Activated naive CD8-positive, alpha-beta T cell (primary cell): ENCODE measurements around the gene GIMAP1.

ENCODE experiments used
- H3K27ac Mint-ChIP-seq: one replicate; pipeline ENCODE4 v1.8.0; 2021; ENCODE audit warnings: mixed read lengths
- H3K27me3 Mint-ChIP-seq: one replicate; pipeline ENCODE4 v1.8.0; 2021; ENCODE audit warnings: mixed read lengths
- H3K36me3 Mint-ChIP-seq: one replicate; pipeline ENCODE4 v1.8.0; 2021; ENCODE audit warnings: mixed read lengths
- H3K4me1 Mint-ChIP-seq: one replicate; pipeline ENCODE4 v1.8.0; 2021; ENCODE audit warnings: low read depth, mixed read lengths
- H3K4me3 Mint-ChIP-seq: one replicate; pipeline ENCODE4 v1.8.0; 2021; ENCODE audit warnings: mild to moderate bottlenecking, mixed read lengths
- H3K9me3 Mint-ChIP-seq: one replicate; pipeline ENCODE4 v1.8.0; 2021; ENCODE audit warnings: low read depth, mixed read lengths

GIMAP1 gene

GRCh38 chr7:150751702-150752101 is 35.3 kb downstream of the GIMAP1 start:
- H3K9me3 Mint-ChIP-seq = no peaks in the 10 kb centered on the region
- peaks cover 94% of the 10 kb centered on the region for H3K4me1 Mint-ChIP-seq
- H3K36me3 Mint-ChIP-seq = peaks cover 6% of the 10 kb centered on the region
- H3K4me3 Mint-ChIP-seq = peak overlapping the region; percentile 23
- H3K27ac Mint-ChIP-seq = peak overlapping the region; percentile 99
- no peaks in the 10 kb centered on the region for H3K27me3 Mint-ChIP-seq

GRCh38 chr7:150753239-150753638 is 36.8 kb downstream of the GIMAP1 start:
- Mint-ChIP-seq H3K27ac (peak overlapping the region; percentile 99), H3K4me3 (no peak overlapping the region), H3K9me3 (no peaks in the 10 kb centered on the region), H3K27me3 (no peaks in the 10 kb centered on the region), H3K4me1 (peaks cover 90% of the 10 kb centered on the region), H3K36me3 (peaks cover 4% of the 10 kb centered on the region)

- Mint-ChIP-seq H3K27ac (peak overlapping the region; percentile 99), H3K4me3 (peak overlapping the region; percentile 51), H3K36me3 (peaks cover 3% of the 10 kb centered on the region), H3K9me3 (no peaks in the 10 kb centered on the region), H3K27me3 (no peaks in the 10 kb centered on the region), H3K4me1 (peaks cover 82% of the 10 kb centered on the region)
These were observed 37.6 kb downstream of the GIMAP1 start for GRCh38 chr7:150753826-150754603.

GRCh38 chr7:150754951-150755350 is 38.5 kb downstream of the GIMAP1 start:
- Mint-ChIP-seq H3K27me3 (no peaks in the 10 kb centered on the region), H3K4me1 (peaks cover 73% of the 10 kb centered on the region), H3K4me3 (peak overlapping the region; percentile 64), H3K36me3 (peaks cover 5% of the 10 kb centered on the region), H3K9me3 (no peaks in the 10 kb centered on the region), H3K27ac (peak overlapping the region; percentile 98)

- Mint-ChIP-seq H3K4me3 (peak overlapping the region; percentile 64), H3K36me3 (peaks cover 2% of the 10 kb centered on the region), H3K27ac (peak overlapping the region; percentile 98), H3K9me3 (no peaks in the 10 kb centered on the region), H3K4me1 (peaks cover 67% of the 10 kb centered on the region), H3K27me3 (no peaks in the 10 kb centered on the region)
These were observed 39.2 kb downstream of the GIMAP1 start for GRCh38 chr7:150755473-150756099.

- Mint-ChIP-seq H3K4me1 (peaks cover 61% of the 10 kb centered on the region), H3K36me3 (peaks cover 2% of the 10 kb centered on the region), H3K27me3 (no peaks in the 10 kb centered on the region), H3K9me3 (no peaks in the 10 kb centered on the region), H3K27ac (peak overlapping the region; percentile 98), H3K4me3 (peak overlapping the region; percentile 64)
These were observed 39.8 kb downstream of the GIMAP1 start for GRCh38 chr7:150756166-150756565.

- Mint-ChIP-seq H3K36me3 (peaks cover 7% of the 10 kb centered on the region), H3K27me3 (no peaks in the 10 kb centered on the region), H3K4me1 (peaks cover 57% of the 10 kb centered on the region), H3K4me3 (peak overlapping the region; percentile 64), H3K27ac (peak overlapping the region; percentile 98), H3K9me3 (no peaks in the 10 kb centered on the region)
These were observed 40.4 kb downstream of the GIMAP1 start for GRCh38 chr7:150756858-150757257.

- no peaks in the 10 kb centered on the region for H3K9me3 Mint-ChIP-seq
- no peak overlapping the region for H3K4me3 Mint-ChIP-seq
- H3K36me3 Mint-ChIP-seq = peaks cover 7% of the 10 kb centered on the region
- H3K27ac Mint-ChIP-seq = no peak overlapping the region
- H3K27me3 Mint-ChIP-seq = no peaks in the 10 kb centered on the region
- H3K4me1 Mint-ChIP-seq = peaks cover 32% of the 10 kb centered on the region
These were observed 43.1 kb downstream of the GIMAP1 start for GRCh38 chr7:150759479-150759878.

GRCh38 chr7:150766334-150766709 is 49.9 kb downstream of the GIMAP1 start:
- Mint-ChIP-seq H3K4me1 (no peaks in the 10 kb centered on the region), H3K9me3 (no peaks in the 10 kb centered on the region), H3K36me3 (peaks cover 8% of the 10 kb centered on the region), H3K27ac (no peak overlapping the region), H3K4me3 (no peak overlapping the region), H3K27me3 (no peaks in the 10 kb centered on the region)

GRCh38 chr7:150769768-150770167 is 53.4 kb downstream of the GIMAP1 start:
- Mint-ChIP-seq H3K27ac (no peak overlapping the region), H3K9me3 (peaks cover 8% of the 10 kb centered on the region), H3K4me1 (no peaks in the 10 kb centered on the region), H3K27me3 (no peaks in the 10 kb centered on the region), H3K36me3 (peaks cover 11% of the 10 kb centered on the region), H3K4me3 (no peak overlapping the region)
